ENCODE results near the gene NR1I2. TPM values are rescaled to one million over a fixed set of nuclear protein-coding genes. Genes with fewer than 3 reads are reported as not detected.

NR1I2 gene
- polyA plus RNA-seq, 6 donors from 2014 or later = 0.15 to 0.65 (median 0.26) TPM; not detected in 2

DNA sequence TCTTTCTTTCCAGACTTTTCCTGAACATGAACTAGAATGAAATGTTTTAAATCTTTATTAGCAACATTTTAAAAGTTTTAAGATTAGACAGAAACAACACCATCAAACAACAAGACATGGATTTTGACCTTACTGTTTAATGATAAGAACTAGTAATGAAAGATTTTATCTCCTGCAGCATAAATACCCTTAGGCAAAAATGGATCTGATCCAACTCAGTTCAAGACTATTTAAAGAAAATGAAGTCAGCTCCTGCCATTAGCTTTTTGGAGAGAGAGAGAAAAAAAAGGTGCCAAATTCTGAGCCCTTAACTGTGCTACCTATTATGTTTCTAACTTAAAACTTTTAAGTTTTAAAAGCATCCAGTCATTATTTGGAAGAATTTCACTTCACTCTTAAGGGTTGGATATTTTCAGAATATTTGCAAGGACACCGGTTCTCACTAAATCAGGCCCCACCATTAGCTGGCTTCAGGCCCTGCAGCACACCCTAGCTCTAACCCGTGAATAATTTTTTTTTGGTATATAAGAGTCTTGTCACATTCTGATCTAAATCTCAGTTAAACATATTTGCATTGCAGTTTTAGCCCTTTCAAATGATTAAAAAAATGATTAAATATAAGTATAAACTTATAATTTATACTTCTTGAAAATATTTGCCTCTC is 60.0 kb downstream of the NR1I2 start:
- H3K27ac Mint-ChIP-seq = no peak overlapping the region
- H3K4me1 Mint-ChIP-seq = peaks cover 7 to 21% (median 15%) of the 10 kb centered on the region in 3 donors
- H3K9me3 Mint-ChIP-seq = peaks cover 0 to 6% (median 5%) of the 10 kb centered on the region in 7 donors
- no peak for ATAC-seq (ENCODE audit: low read depth in 2 of 2)
- H3K27me3 Mint-ChIP-seq = no peaks in the 10 kb centered on the region
- no peak for DNase-seq
- no peak overlapping the region for H3K4me3 Mint-ChIP-seq
- H3K36me3 Mint-ChIP-seq = peaks cover 11 to 17% of the 10 kb centered on the region in 2 donors

DNA sequence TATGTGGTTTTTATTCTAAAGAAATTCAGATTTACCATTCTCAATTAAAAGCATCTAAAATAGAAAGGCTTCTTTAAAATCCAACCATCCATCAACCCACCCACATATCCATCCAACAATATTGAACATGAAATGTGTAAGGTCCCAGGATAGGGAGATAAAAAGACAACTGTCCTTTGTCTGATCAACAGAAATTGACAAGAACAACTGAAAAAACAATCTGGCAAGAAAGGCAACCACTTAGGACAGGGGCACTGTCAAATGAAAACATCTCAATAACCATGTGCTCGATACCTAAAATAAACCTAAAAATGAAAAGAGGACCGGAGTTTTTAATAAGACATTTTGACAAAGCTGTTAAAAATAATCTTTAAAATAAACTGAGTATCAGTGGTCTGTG is 67.2 kb downstream of the NR1I2 start:
- peaks cover 0 to 8% (median 5%) of the 10 kb centered on the region in 7 donors for H3K9me3 Mint-ChIP-seq
- H3K36me3 Mint-ChIP-seq = peaks cover 4 to 24% of the 10 kb centered on the region in 2 donors
- H3K4me1 Mint-ChIP-seq = peaks cover 6 to 21% (median 15%) of the 10 kb centered on the region in 3 donors
- no peak overlapping the region for H3K4me3 Mint-ChIP-seq
- ATAC-seq (ENCODE audit: low read depth in 2 of 2) (no peak), DNase-seq (no peak)
- no peaks in the 10 kb centered on the region for H3K27me3 Mint-ChIP-seq
- no peak overlapping the region for H3K27ac Mint-ChIP-seq

DNA sequence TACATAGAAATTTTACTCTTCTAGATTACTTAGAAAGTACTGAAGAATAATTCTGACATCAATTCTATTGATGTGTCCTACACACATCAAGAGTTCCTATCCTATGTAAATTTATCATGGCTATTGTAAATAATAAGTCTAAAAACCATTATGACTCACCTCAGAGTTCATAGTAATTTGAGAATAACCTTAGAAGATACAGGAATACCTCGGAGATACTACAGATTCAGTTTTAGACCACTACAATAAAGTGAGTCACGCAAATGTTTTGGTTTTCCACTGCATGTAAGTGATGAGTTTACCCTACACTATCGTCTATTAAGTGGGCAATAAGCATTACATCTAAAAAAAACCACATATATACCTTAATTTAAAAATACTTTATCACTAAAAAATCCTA is 74.8 kb downstream of the NR1I2 start:
- no peak for DNase-seq
- Mint-ChIP-seq H3K27me3 (no peaks in the 10 kb centered on the region), H3K4me1 (no peaks in the 10 kb centered on the region), H3K4me3 (no peak overlapping the region), H3K9me3 (peaks cover 0 to 8% (median 3%) of the 10 kb centered on the region in 7 donors), H3K27ac (no peak overlapping the region), H3K36me3 (peaks cover 38 to 47% of the 10 kb centered on the region in 2 donors)
- ATAC-seq (ENCODE audit: low read depth in 2 of 2) = no peak

DNA sequence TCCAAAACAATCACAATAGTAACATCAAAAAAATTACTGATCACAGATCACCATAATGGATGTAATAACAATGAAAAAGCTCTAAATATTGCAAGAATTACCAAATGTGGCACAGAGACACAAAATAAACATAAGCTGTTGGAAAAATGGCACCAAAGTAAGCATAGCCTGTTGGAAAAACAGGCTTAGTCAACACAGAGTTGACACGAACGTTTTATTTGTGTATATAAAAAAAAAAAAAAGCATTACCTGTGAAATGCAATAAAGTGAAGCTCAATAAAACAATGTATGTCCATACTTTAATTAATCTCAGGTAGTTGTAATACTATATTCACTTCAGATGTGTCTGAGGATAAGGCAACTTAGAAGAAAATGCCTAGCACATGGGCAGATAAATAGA is 77.1 kb downstream of the NR1I2 start:
- peaks cover 0 to 13% (median 3%) of the 10 kb centered on the region in 7 donors for H3K9me3 Mint-ChIP-seq
- DNase-seq (no peak), ATAC-seq (ENCODE audit: low read depth in 2 of 2) (no peak)
- peaks cover 52 to 58% of the 10 kb centered on the region in 2 donors for H3K36me3 Mint-ChIP-seq
- H3K4me1 Mint-ChIP-seq = no peaks in the 10 kb centered on the region
- no peak overlapping the region for H3K4me3 Mint-ChIP-seq
- H3K27me3 Mint-ChIP-seq = no peaks in the 10 kb centered on the region
- no peak overlapping the region for H3K27ac Mint-ChIP-seq

DNA sequence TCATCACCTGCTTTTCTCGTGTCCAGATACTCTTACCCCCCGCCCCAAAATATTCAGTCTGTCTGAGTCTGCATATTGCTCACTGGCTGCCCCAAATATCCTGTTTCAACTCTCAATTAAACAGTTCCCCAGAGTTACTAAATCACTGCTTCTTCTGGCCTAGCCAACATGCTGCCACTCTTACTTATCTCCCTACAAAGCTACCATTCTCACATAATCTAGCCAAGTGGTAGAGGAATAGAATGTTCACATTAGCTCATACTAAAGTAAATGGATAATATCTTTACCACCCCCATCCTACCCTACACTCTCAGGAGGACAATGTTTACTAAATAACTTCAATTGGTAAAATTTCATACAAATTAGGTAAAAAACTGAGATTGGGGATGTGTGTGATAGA is 77.8 kb downstream of the NR1I2 start:
- Mint-ChIP-seq H3K36me3 (peaks cover 50 to 54% of the 10 kb centered on the region in 2 donors), H3K27ac (no peak overlapping the region), H3K9me3 (peaks cover 0 to 13% (median 3%) of the 10 kb centered on the region in 7 donors), H3K4me1 (no peaks in the 10 kb centered on the region), H3K4me3 (no peak overlapping the region), H3K27me3 (no peaks in the 10 kb centered on the region)
- DNase-seq (no peak), ATAC-seq (ENCODE audit: low read depth in 2 of 2) (no peak)

DNA sequence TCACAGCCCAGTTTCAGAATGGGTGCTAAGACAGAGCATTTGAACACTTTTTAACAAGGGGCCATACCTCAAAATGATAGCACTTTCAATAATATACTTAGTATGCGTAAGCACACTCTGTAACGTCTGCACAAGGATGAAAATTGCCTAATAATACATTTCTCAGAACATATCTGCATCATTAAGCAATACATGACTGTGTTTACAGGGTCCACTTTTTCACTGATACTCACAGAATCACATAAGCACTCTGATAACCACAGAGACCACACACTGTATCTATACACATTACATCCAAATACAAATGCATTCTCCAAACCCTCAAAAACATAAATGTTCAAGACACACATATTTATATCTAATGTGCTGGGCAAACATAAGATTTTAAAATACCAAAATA is 79.8 kb downstream of the NR1I2 start:
- ATAC-seq (ENCODE audit: low read depth in 2 of 2) = no peak
- Mint-ChIP-seq H3K9me3 (peaks cover 0 to 13% (median 3%) of the 10 kb centered on the region in 7 donors), H3K36me3 (peaks cover 43 to 44% of the 10 kb centered on the region in 2 donors)

DNA sequence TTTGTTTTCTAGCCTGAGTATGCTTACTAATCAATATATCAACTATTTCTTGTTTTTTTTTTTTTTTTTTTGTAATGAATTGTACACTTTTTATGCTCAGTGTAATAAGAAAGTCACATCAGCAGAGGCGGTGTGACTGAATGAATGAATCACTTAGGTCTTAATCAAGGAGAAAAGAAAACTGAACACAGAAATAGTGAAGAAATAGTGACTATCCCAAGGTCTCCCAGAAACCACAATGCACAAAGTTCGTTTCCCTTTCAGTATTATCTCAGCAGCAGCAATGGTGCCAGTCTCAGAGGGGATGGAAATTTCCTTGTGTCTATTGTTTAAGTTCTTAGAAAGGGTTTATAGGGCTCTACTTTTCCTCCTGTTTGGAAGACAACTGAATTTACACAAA is 80.7 kb downstream of the NR1I2 start:
- H3K36me3 Mint-ChIP-seq = peaks cover 36 to 40% of the 10 kb centered on the region in 2 donors
- DNase-seq = no peak
- peaks cover 0 to 13% (median under 1%) of the 10 kb centered on the region in 7 donors for H3K9me3 Mint-ChIP-seq
- no peak overlapping the region for H3K4me3 Mint-ChIP-seq
- H3K27ac Mint-ChIP-seq = no peak overlapping the region
- H3K27me3 Mint-ChIP-seq = no peaks in the 10 kb centered on the region
- ATAC-seq (ENCODE audit: low read depth in 2 of 2) = no peak
- H3K4me1 Mint-ChIP-seq = peaks cover 0 to under 1% (median 0%) of the 10 kb centered on the region in 3 donors

More for the DNA sequence above, 79.8 kb downstream of the NR1I2 start:
- H3K27ac Mint-ChIP-seq = no peak overlapping the region
- H3K27me3 Mint-ChIP-seq = no peaks in the 10 kb centered on the region
- DNase-seq = no peak
- no peaks in the 10 kb centered on the region for H3K4me1 Mint-ChIP-seq
- H3K4me3 Mint-ChIP-seq = no peak overlapping the region

DNA sequence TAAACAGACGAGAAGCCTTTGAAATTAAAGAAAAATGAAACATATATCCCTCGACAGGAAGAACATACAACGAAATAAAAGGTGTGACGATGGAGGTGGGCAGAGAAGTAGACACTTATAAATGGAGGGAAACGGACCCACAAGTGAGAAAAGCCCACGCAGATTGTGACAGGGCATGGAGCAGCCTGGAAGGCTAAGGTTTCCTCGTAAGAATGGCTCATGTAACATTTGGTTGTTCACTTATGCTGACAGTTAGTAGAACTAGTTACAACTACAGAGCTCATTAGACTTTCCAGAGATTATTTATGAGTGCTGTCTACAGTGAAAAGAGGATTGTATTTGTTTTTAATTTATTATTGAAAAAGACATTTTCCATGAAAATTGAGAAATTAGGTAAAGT is 82.6 kb downstream of the NR1I2 start:
- Mint-ChIP-seq H3K9me3 (peaks cover 0 to 6% (median 0%) of the 10 kb centered on the region in 7 donors), H3K27ac (no peak overlapping the region), H3K36me3 (peaks cover 19 to 34% of the 10 kb centered on the region in 2 donors), H3K27me3 (no peaks in the 10 kb centered on the region), H3K4me1 (peaks cover 0 to 8% (median 7%) of the 10 kb centered on the region in 3 donors), H3K4me3 (no peak overlapping the region)
- DNase-seq (no peak), ATAC-seq (ENCODE audit: low read depth in 2 of 2) (no peak)

Other genes starting within 250 kb of the NR1I2 start
- gene CD80, start 222.5 kb upstream of the NR1I2 start, polyA plus RNA-seq (ENCODE audit: low read depth in 6 of 6) = 1 to 10 TPM in 1 of 6 donors, under 1 TPM in 4, not detected in 1; 0.60 to 1.1 (median 0.94) TPM
- 10 to 100 TPM; 10.4 to 16.8 (median 14.4) TPM for gene ADPRH, start 202.6 kb upstream of the NR1I2 start, polyA plus RNA-seq (ENCODE audit: low read depth in 6 of 6)
- not detected for gene PLA1A, start 184.2 kb upstream of the NR1I2 start, polyA plus RNA-seq (ENCODE audit: low read depth in 6 of 6)
- 1 to 10 TPM; 2.0 to 4.0 (median 2.4) TPM for gene POPDC2, start 121.5 kb upstream of the NR1I2 start, polyA plus RNA-seq (ENCODE audit: low read depth in 6 of 6)
- 10 to 100 TPM; 67.3 to 99.7 (median 81.1) TPM for gene COX17, start 104.7 kb upstream of the NR1I2 start, polyA plus RNA-seq (ENCODE audit: low read depth in 6 of 6)
- under 1 TPM in 3 of 6 donors, not detected in 3; 0.12 to 0.43 (median 0.31) TPM for gene CFAP91, start 79.1 kb upstream of the NR1I2 start, polyA plus RNA-seq (ENCODE audit: low read depth in 6 of 6)